Lung (tissue), 12 donors: ENCODE data around the gene CRACDL. TPM values are rescaled to one million over a fixed set of nuclear protein-coding genes. Genes with fewer than 3 reads are reported as not detected.

Experiments used
- ATAC-seq: fragments of 200-7000 bp; cut with Tn5 transposase; one replicate; pipeline ENCODE4 v1.9.1; 2020; ENCODE audit warnings: moderate number of reproducible peaks; ENCODE audit not compliant: insufficient read depth, low FRiP score
- DNase-seq, 3 donors: peaks; one replicate each; pipeline ENCODE4 v3.0.0-alpha.2; 2013 to 2017
- H3K27ac ChIP-seq, 2 donors: one replicate each; pipeline ENCODE4 v1.5.1; 2013; ENCODE audit warnings: mild to moderate bottlenecking in 2 of 2, moderate library complexity in 2 of 2, control low read depth in 1 of 2, inconsistent platforms in 1 of 2, low read depth in 1 of 2, low read length in 1 of 2
- H3K27me3 ChIP-seq, 3 donors: one replicate each; pipeline ENCODE4 v1.5.1; 2013; ENCODE audit warnings: low read length in 2 of 3; ENCODE audit not compliant: control insufficient read depth in 3 of 3, insufficient read depth in 3 of 3
- H3K36me3 ChIP-seq, 4 donors: one replicate each; pipeline ENCODE4 v1.5.1; 2013; ENCODE audit warnings: low read length in 4 of 4, mild to moderate bottlenecking in 1 of 4, moderate library complexity in 1 of 4; ENCODE audit not compliant: control insufficient read depth in 4 of 4, insufficient read depth in 4 of 4
- H3K4me1 ChIP-seq, 5 donors: one replicate each; pipeline ENCODE4 v1.5.1; 2013; ENCODE audit warnings: low read length in 5 of 5, mild to moderate bottlenecking in 2 of 5, moderate library complexity in 1 of 5; ENCODE audit not compliant: control insufficient read depth in 5 of 5, insufficient read depth in 5 of 5
- H3K4me3 ChIP-seq: one replicate; pipeline ENCODE4 v1.5.1; 2013; ENCODE audit warnings: mild to moderate bottlenecking, control low read depth, moderate library complexity
- H3K9ac ChIP-seq, 2 donors: one replicate each; pipeline ENCODE4 v1.5.1; 2013; ENCODE audit warnings: low read length in 2 of 2, control low read depth in 1 of 2; ENCODE audit not compliant: insufficient read depth in 1 of 2
- H3K9me3 ChIP-seq, 4 donors: one replicate each; pipeline ENCODE4 v1.5.1; 2013; ENCODE audit warnings: low read length in 3 of 4, mild to moderate bottlenecking in 1 of 4, moderate library complexity in 1 of 4; ENCODE audit not compliant: control insufficient read depth in 4 of 4, insufficient read depth in 3 of 4
- WGBS, 2 donors: extraction: QIAGEN DNeasy Blood & Tissue Kit; methylation state at CpG; one replicate each; pipeline ENCODE4 v1.1.7; 2013; 5-methylcytosine and 5-hydroxymethylcytosine counted together
- polyA plus RNA-seq, 2 donors: library from polyadenylated mRNA; stranded (reverse); fragments of 200-250 nt; gene quantifications; one replicate each; pipeline ENCODE4 v1.2.1, GENCODE V29; 2013
- total RNA-seq, 2 donors: library from RNA; depleted of rRNA in 1 of 2; stranded (reverse); fragments of >200 nt in 1 of 2; gene quantifications; one replicate each; pipeline ENCODE4 v1.2.1, GENCODE V29; 2014 to 2021
- TF ChIP-seq, protein P1 (sequence below): IDR thresholded peaks from 2 replicates; pipeline ENCODE4 v1.5.1; 2012; ENCODE audit warnings: mild to moderate bottlenecking; ENCODE audit errors: control extremely low read depth, extremely low read depth
- donor health status: control.
- donor health status: control.
- donor health status: Bipolar disorder and iron deficiency.
- donor health status: healthy.
- donor health status: DM: yes; HTN: yes; CAD: no.

CRACDL gene
- total and polyA plus RNA-seq, 4 donors, result 8.9 to 28.3 (median 13.2) TPM

DNA sequence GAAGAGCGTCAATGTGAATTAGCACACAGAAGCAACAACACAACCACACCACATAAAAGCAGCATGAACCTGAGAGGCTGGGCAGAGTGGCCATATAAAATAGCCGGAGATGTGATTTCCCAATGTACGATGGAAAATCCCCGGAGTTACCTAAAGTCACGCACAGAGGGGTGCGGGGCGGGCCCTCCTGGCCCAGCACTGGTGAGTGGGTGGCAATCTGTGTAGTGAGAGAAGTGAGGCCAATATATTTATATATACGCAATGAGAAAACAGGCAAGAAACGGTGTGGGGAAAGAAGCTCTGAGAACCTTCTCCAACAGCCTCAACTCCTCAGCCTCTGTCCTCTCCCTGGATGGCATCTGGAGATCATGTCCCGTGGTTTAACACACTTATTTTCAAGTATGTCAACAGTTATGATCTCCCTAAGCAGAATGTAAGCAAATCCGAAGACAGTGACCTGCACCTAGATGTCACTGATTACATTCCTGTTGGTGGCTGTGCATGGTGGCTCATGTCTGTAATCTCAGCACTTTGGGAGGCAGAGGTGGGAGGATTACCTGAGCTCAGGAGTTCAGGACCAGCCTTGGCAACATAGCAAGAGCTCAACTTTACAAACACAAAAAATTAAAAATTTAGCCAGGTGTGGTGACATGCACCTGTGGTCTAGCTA lies 41.6 kb downstream of the CRACDL start:
- no peak overlapping the region for H3K9ac ChIP-seq
- TF ChIP-seq, protein P1, sequence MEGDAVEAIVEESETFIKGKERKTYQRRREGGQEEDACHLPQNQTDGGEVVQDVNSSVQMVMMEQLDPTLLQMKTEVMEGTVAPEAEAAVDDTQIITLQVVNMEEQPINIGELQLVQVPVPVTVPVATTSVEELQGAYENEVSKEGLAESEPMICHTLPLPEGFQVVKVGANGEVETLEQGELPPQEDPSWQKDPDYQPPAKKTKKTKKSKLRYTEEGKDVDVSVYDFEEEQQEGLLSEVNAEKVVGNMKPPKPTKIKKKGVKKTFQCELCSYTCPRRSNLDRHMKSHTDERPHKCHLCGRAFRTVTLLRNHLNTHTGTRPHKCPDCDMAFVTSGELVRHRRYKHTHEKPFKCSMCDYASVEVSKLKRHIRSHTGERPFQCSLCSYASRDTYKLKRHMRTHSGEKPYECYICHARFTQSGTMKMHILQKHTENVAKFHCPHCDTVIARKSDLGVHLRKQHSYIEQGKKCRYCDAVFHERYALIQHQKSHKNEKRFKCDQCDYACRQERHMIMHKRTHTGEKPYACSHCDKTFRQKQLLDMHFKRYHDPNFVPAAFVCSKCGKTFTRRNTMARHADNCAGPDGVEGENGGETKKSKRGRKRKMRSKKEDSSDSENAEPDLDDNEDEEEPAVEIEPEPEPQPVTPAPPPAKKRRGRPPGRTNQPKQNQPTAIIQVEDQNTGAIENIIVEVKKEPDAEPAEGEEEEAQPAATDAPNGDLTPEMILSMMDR, result no peak
- WGBS, 2 donors, result 95 to 97% methylated on average over 11 of the region's 11 CpGs

DNA sequence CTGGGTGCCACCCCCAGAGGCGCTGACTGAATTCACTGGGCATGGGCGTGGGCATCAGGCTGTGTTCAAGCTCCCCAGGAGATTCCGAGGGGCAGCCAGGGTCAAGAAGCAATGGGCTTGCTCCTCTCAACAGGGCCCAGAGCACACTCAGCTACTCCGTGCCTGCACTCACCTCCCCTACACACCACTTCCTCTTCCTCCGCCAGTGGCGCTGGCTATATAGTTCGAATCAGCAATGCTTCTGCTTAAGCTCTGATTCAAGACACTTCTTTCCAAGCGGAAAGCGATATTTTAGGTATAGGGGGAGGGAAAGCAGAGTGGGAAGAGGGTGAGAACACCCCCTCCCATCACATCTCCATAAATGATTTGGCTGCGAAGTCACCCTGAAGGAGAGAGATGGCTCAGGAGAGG lies 42.1 kb downstream of the CRACDL start:
- H3K4me3 ChIP-seq, result no peak overlapping the region
- DNase-seq (no peak), ATAC-seq (no peak)
- H3K9me3 ChIP-seq, result peaks cover 0 to 2% (median 0%) of the 10 kb centered on the region in 4 donors
- 70 to 77% methylated on average over 10 of the region's 10 CpGs for WGBS, 2 donors
- peaks cover 0 to under 1% (median 0%) of the 10 kb centered on the region in 5 donors for H3K4me1 ChIP-seq
- TF ChIP-seq, protein P1, result no peak
- no peak overlapping the region for H3K27ac ChIP-seq
- no peaks in the 10 kb centered on the region for H3K27me3 ChIP-seq
- H3K36me3 ChIP-seq, result no peaks in the 10 kb centered on the region
- H3K9ac ChIP-seq, result no peak overlapping the region

More for the DNA sequence above, 41.6 kb downstream of the CRACDL start:
- no peak overlapping the region for H3K4me3 ChIP-seq
- peaks cover 0 to 2% (median 0%) of the 10 kb centered on the region in 5 donors for H3K4me1 ChIP-seq
- H3K27ac ChIP-seq, result no peak overlapping the region
- peaks cover 0 to 2% (median 0%) of the 10 kb centered on the region in 4 donors for H3K9me3 ChIP-seq
- H3K36me3 ChIP-seq, result no peaks in the 10 kb centered on the region
- ATAC-seq, result no peak
- no peak for DNase-seq
- H3K27me3 ChIP-seq, result no peaks in the 10 kb centered on the region

DNA sequence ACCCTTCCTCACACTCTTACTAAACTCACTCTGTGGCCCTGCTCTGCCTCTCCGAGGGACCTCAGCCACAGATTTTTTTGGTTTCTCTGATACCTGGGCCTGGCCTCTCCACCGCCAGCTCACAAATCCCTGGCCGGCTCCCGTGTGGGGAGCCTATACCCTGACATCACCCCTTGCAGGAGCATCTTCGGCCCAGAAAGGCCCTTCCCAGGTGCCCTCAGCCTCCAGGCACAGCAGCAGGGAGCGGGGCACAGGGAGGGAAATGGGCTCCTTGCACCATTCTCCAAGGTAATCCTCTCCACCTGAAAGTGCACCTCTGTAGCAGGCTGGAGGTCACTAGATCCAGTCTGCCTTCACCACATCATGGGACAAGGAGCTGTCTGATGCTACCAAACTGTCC lies 43.2 kb downstream of the CRACDL start:
- no peak for DNase-seq
- Histone ChIP-seq H3K27me3 (no peaks in the 10 kb centered on the region), H3K4me1 (no peaks in the 10 kb centered on the region), H3K36me3 (no peaks in the 10 kb centered on the region), H3K27ac (no peak overlapping the region), H3K9ac (no peak overlapping the region), H3K9me3 (peaks cover 0 to 2% (median 0%) of the 10 kb centered on the region in 4 donors), H3K4me3 (no peak overlapping the region)
- ATAC-seq, result no peak
- 94 to 95% methylated on average over 6 of the region's 6 CpGs for WGBS, 2 donors
- TF ChIP-seq, protein P1, result no peak
